B cell (primary cell): ENCODE data around the gene ZRANB1. TPM values are rescaled to one million over a fixed set of nuclear protein-coding genes. Genes with fewer than 3 reads are reported as not detected.

ENCODE experiments used
- ATAC-seq: fragments of 200-7000 bp; cut with Tn5 transposase; one replicate; pipeline ENCODE4 v1.10.0; 2021; ENCODE audit warnings: low read depth, mild to moderate bottlenecking, moderate number of reproducible peaks, moderate library complexity
- CTCF ChIA-PET: fragments of 350-600 bp; sonication (Branson Sonifier 250); formaldehyde crosslinking; loops from one replicate; lab custom pipeline; 2021; ENCODE audit warnings: antibody characterized with exemption, inconsistent platforms; lab: Charles Lee
- POLR2A ChIA-PET: fragments of 350-600 bp; sonication (Branson Sonifier 250); formaldehyde crosslinking; loops from one replicate; lab custom pipeline; 2021; ENCODE audit warnings: antibody characterized with exemption; lab: Charles Lee
- DNase-seq: peaks from one replicate; pipeline ENCODE4 v3.0.0; 2013
- H2AFZ ChIP-seq: 2 replicates; pipeline ENCODE4 v1.6.1; 2012; ENCODE audit warnings: mild to moderate bottlenecking, low read depth, low read length; ENCODE audit not compliant: insufficient read depth, poor library complexity, severe bottlenecking
- H3K27ac ChIP-seq, 2 donors: 1 replicate in 1 of 2; 2 replicates in 1 of 2; pipeline ENCODE4 v1.5.1; 2012 to 2013; ENCODE audit warnings: low read length in 2 of 2, mild to moderate bottlenecking in 2 of 2, moderate library complexity in 1 of 2
- H3K27me3 ChIP-seq, 4 experiments: fragments of 200-600 bp in 1 of 4; sonication (generic) in 1 of 4; replicated peaks in 1 of 4; 1 replicate in 2 of 4; 2 replicates in 2 of 4; pipeline versions ENCODE4 v1.6.1 to v1.7.0; 2013 to 2016; ENCODE audit warnings: low read length in 3 of 4, mild to moderate bottlenecking in 2 of 4, mixed read lengths in 1 of 4, moderate library complexity in 1 of 4; ENCODE audit not compliant: insufficient read depth in 4 of 4, control insufficient read depth in 3 of 4; ENCODE audit errors: control extremely low read depth in 1 of 4
- H3K36me3 ChIP-seq, 2 experiments: replicated peaks in 1 of 2; 1 replicate in 1 of 2; 2 replicates in 1 of 2; pipeline versions ENCODE4 v1.6.1 to v1.7.1; 2013; ENCODE audit warnings: low read length in 1 of 2; ENCODE audit not compliant: insufficient read depth in 2 of 2, control insufficient read depth in 1 of 2; ENCODE audit errors: control extremely low read depth in 1 of 2, extremely low read depth in 1 of 2
- H3K4me1 ChIP-seq, 2 donors: fragments of 200-600 bp in 1 of 2; sonication (generic) in 1 of 2; 1 replicate in 1 of 2; 2 replicates in 1 of 2; pipeline versions ENCODE4 v1.5.1 to v1.6.1; 2013 to 2017; ENCODE audit warnings: low read length in 2 of 2; ENCODE audit not compliant: control insufficient read depth in 2 of 2, insufficient read depth in 2 of 2
- H3K4me2 ChIP-seq: replicated peaks from 2 replicates; pipeline ENCODE3; 2012; ENCODE audit warnings: mild to moderate bottlenecking, low read depth, low read length; ENCODE audit not compliant: poor library complexity, severe bottlenecking
- H3K4me3 ChIP-seq, 5 experiments: fragments of 200-600 bp in 1 of 5; sonication (generic) in 1 of 5; 1 replicate in 3 of 5; 2 replicates in 2 of 5; pipeline versions ENCODE4 v1.5.1 to v1.7.0; 2011 to 2016; ENCODE audit warnings: low read length in 4 of 5, mild to moderate bottlenecking in 4 of 5, low read depth in 2 of 5, control low read depth in 1 of 5, moderate library complexity in 1 of 5; ENCODE audit not compliant: insufficient read depth in 1 of 5; ENCODE audit errors: control extremely low read depth in 1 of 5, extremely low read depth in 1 of 5
- H3K79me2 ChIP-seq: fragments of 200-600 bp; sonication (generic); one replicate; pipeline ENCODE4 v1.6.0; 2016; ENCODE audit warnings: low read length; ENCODE audit not compliant: control insufficient read depth, insufficient read depth
- H3K9ac ChIP-seq: fragments of 200-600 bp; sonication (generic); 2 replicates; pipeline ENCODE4 v1.6.1; 2017; ENCODE audit warnings: mild to moderate bottlenecking, low read length, moderate library complexity
- H3K9me3 ChIP-seq, 3 donors: one replicate each; pipeline versions ENCODE4 v1.6.1 to v1.7.1; 2013; ENCODE audit warnings: low read length in 2 of 3; ENCODE audit not compliant: control insufficient read depth in 2 of 3, insufficient read depth in 1 of 3; ENCODE audit errors: control extremely low read depth in 1 of 3
- H4K20me1 ChIP-seq: 2 replicates; pipeline ENCODE4 v1.6.0; 2012; ENCODE audit warnings: mild to moderate bottlenecking, low read length; ENCODE audit not compliant: insufficient read depth, control insufficient read depth, poor library complexity, severe bottlenecking
- H3K27ac Mint-ChIP-seq: one replicate; pipeline ENCODE4 v1.8.0; 2021; ENCODE audit warnings: mixed read lengths
- H3K27me3 Mint-ChIP-seq: one replicate; pipeline ENCODE4 v1.8.0; 2021; ENCODE audit warnings: mixed read lengths
- H3K4me1 Mint-ChIP-seq: one replicate; pipeline ENCODE4 v1.8.0; 2021; ENCODE audit warnings: mixed read lengths
- H3K4me3 Mint-ChIP-seq: one replicate; pipeline ENCODE4 v1.8.0; 2021; ENCODE audit warnings: mixed read lengths
- H3K9me3 Mint-ChIP-seq: one replicate; pipeline ENCODE4 v1.8.0; 2022; ENCODE audit warnings: mixed read lengths; ENCODE audit not compliant: insufficient read depth
- CTCF ChIP-seq: fragments of 200-600 bp; IDR thresholded peaks from one replicate; pipeline ENCODE4 v1.8.0; 2022; ENCODE audit warnings: antibody characterized with exemption, mild to moderate bottlenecking
- EZH2 ChIP-seq: IDR thresholded peaks from 2 replicates; pipeline ENCODE4 v1.6.1; 2012; ENCODE audit warnings: borderline replicate concordance, low read depth, mild to moderate bottlenecking, moderate library complexity, low read length; ENCODE audit not compliant: insufficient read depth, poor library complexity, severe bottlenecking
- WGBS: methylation state at CpG from one replicate; pipeline ENCODE4 v1.1.5; 2013; ENCODE audit warnings: missing lambda C conversion rate; ENCODE audit not compliant: insufficient coverage; 5-methylcytosine and 5-hydroxymethylcytosine counted together
- intact Hi-C: fragments of 100-400 bp; cut with micrococcal nuclease; formaldehyde crosslinking; loops from one replicate; pipeline ENCODE4 v1.10.0; 2022
- polyA plus RNA-seq: library from polyadenylated mRNA; depleted of rRNA; stranded (reverse); fragments of >200 nt; gene quantifications from 2 replicates; pipeline ENCODE4 v1.2.3, GENCODE V29; 2012
- total RNA-seq, 2 donors: library from RNA; stranded (reverse); fragments of 120-200 nt in 1 of 2; gene quantifications; 1 replicate in 1 of 2; 2 replicates in 1 of 2; pipeline versions ENCODE4 v1.2.3 to v1.2.4, GENCODE V29; 2013 to 2022

Gene ZRANB1
- total and polyA plus RNA-seq, 2 donors (not counting 1 experiment from before 2014, with no cell fraction given): 6.5 to 28.0 TPM

GRCh38 chr10:125005312-125006187 is 63.6 kb downstream of the ZRANB1 start:
- Mint-ChIP-seq H3K27me3 (peaks cover 11% of the 10 kb centered on the region), H3K4me3 (no peak overlapping the region), H3K4me1 (no peaks in the 10 kb centered on the region), H3K27ac (no peak overlapping the region), H3K9me3 (no peaks in the 10 kb centered on the region)
- no peak for DNase-seq
- no peaks in the 10 kb centered on the region for H3K36me3 ChIP-seq
- H3K4me2 ChIP-seq: no peak overlapping the region
- no peak overlapping the region for H2AFZ ChIP-seq
- ATAC-seq: no peak
- no peaks in the 10 kb centered on the region for H3K27me3 ChIP-seq
- no peak overlapping the region for H3K4me3 ChIP-seq
- POLR2A ChIA-PET: no interaction called here
- H3K4me1 ChIP-seq: no peaks in the 10 kb centered on the region
- intact Hi-C loops: no loop called here
- H3K9me3 ChIP-seq: no peaks in the 10 kb centered on the region
- TF ChIP-seq EZH2 (no peak), CTCF (no peak)
- H3K27ac ChIP-seq: no peak overlapping the region
- WGBS: 96% methylated on average over 35 of the region's 36 CpGs
- H3K79me2 ChIP-seq: no peaks in the 10 kb centered on the region
- no peaks in the 10 kb centered on the region for H4K20me1 ChIP-seq
- H3K9ac ChIP-seq: no peak overlapping the region
- CTCF ChIA-PET: no interaction called here

- Mint-ChIP-seq H3K27me3 (peaks cover 11% of the 10 kb centered on the region), H3K4me3 (no peak overlapping the region), H3K4me1 (no peaks in the 10 kb centered on the region), H3K9me3 (no peaks in the 10 kb centered on the region), H3K27ac (no peak overlapping the region)
- no peak overlapping the region for H3K4me2 ChIP-seq
- no peak overlapping the region for H3K9ac ChIP-seq
- no peaks in the 10 kb centered on the region for H3K4me1 ChIP-seq
- no peak for ATAC-seq
- H2AFZ ChIP-seq: no peak overlapping the region
- CTCF ChIA-PET: no interaction called here
- POLR2A ChIA-PET: no interaction called here
- H3K9me3 ChIP-seq: no peaks in the 10 kb centered on the region
- no peaks in the 10 kb centered on the region for H3K36me3 ChIP-seq
- H3K4me3 ChIP-seq: no peak overlapping the region
- no peaks in the 10 kb centered on the region for H3K27me3 ChIP-seq
- WGBS: no CpG with 5 or more reads among the region's 9 CpGs
- no peaks in the 10 kb centered on the region for H3K79me2 ChIP-seq
- no peak for TF ChIP-seq CTCF
- TF ChIP-seq EZH2: no peak
- no peak for DNase-seq
- intact Hi-C loops: no loop called here
- H3K27ac ChIP-seq: no peak overlapping the region
- no peaks in the 10 kb centered on the region for H4K20me1 ChIP-seq
These were observed 64.3 kb downstream of the ZRANB1 start for GRCh38 chr10:125006188-125006680.
